NCI-H187 (cell line): ENCODE results near the gene USP35.

ENCODE experiments used
- DNase-seq, 2 experiments: peaks; one replicate each; lab custom pipeline; 2025; lab: John Stamatoyannopoulos, UW

USP35 gene

DNA sequence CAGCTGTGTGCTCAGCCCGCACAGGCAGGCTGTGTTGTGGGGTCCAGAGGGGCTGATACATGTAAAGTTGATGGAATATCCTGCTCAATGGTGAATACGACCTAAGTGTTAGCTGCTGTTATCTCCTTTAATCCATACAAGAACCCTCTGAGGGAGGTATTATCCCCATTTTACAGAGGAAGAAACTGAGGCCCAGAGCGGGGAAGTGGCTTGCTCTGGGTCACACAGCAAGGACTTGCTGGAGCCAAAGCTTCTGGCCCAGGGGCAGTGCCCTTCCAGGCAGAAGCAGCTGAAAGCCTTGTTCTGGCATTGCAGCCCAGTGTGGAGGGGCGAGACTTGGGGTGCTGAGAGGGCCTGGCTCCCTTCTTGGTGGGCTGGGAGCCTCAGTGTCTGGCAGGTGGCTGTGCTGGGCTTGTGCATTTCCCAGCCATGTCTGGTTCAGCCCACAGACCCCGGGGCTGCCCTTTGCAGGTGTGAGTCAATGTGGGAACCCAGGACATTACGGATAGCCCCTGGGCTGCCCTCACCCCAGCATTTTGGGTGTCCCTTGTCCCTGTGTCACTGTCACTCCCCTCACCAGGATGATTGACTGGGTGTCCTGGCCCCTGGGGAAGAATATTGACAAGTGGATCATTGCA lies 10.4 kb downstream of the USP35 start:
- DNase-seq: no peak

DNA sequence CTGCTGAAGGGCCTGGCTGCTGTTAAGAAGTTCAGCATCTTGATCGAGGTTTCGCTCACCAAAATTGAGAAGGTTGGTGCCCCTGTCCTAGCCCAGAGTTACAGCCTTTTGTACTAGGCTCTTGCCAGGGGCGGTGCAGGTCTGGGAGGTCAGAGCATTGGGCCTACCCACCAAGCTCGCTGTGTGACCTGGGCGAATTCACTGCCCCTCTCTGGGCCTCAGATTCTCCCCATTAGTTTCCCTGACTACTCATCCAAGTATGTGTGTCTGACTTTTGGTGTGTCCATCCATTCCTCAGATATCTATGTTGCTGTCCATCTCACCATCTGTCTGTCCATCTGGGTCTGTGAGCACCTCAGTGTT lies 10.9 kb downstream of the USP35 start:
- DNase-seq: no peak

DNA sequence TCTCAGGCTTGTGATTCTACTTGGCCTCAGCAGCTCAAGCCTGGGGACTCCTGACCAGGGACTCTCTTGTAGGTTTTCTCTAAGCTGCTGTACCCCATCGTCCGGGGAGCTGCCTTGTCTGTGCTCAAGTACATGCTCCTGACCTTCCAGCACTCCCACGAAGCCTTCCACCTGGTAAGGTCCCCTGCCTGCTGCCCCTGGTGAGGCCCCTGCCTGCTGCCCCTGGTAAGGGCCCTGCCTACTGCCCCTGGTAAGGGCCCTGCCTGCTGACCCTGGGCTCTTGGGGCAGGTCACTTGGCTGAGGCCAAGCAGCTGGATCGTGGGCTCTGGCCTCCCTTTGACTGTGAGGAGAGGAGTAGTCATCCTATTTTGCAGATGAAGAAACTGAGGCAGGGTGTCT lies 11.3 kb downstream of the USP35 start:
- no peak for DNase-seq

DNA sequence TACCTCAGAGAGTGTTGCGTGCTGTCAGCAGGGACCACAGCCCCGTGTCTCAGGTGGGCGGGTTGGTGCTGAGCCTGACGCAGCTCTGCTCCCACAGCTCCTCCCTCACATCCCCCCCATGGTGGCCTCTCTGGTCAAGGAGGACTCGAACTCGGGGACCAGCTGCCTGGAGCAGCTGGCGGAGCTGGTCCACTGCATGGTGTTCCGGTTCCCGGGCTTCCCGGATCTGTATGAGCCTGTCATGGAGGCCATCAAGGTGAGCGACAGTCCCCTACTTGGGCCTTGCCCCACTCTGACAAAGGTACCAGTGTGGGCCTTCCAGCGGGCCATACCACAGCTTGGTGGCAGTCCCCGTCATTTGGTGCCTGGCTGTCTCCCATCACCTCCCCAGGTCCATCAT lies 11.8 kb downstream of the USP35 start:
- no peak for DNase-seq

DNA sequence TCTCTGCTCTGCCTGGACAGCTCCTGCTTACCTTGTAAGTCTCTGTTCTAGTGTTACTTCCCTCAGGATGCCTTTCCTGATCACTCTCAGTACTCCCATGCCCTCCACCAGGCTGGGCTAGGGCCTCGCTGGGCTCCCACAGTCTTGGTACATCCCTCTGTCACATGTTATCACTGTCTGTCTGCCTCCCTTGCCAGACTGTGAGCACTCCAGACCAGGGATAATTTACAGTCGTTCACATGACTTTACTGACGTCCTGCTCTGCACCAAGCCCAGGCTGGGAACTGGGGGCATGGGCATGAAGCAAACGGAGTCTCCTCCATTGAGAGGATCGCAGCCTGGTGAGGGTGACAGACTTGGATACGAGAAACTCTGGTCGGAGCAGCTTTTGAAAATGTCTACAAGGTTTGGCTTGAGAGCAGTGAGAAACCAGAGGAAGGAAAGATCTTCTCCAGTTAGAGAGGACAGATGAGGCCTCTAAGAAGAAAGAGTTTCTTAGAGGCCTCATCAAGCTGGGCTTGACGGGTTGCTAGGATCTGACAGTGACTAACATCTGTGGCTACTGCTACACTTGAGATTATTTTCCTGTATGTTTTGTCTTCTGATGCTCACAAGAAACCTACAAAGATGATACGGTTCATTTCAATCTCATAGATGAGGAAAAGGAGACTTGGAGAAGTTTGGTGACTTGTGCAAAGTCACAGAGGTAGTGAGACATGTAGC lies 12.5 kb downstream of the USP35 start:
- DNase-seq: no peak

DNA sequence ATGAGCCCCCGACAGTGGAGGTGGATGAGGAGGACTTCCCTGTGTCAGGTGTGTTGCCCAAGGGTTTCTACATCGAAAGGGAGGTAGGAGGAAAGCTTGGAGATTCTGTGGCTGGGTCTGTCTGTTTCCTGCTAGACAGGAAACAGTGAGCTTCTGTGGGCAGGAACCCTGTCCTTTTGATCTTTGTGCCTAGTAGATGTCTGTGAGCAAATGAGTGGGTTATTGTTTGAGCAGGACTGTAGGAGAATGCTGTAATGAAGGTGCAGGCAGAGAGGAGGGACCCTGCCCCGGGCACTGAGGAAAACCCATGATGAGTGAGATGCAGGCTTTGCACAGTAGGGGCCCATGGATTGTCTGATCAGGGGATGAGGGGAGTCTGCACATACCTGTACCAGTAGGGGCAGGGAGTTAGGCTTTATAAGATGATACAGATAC lies 14.0 kb downstream of the USP35 start:
- DNase-seq: no peak

DNA sequence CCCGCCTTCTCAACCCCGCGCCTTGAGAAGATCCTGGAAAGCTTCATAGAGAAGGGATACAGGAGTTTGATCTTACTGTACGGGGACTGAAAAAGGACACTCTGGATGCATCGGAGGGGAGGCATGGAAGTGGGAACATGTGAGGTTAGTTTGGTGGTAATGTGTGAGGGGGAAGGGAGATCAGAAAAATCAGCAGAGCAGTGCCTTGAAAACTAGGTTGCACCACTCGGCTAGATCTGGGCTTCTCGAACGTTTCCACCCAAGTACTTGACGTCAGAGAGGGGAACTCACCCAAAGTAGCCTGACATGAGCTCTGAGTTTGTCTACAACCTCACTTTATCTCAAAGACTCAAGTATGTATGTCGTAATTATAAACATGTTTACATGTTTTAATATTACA lies 14.5 kb downstream of the USP35 start:
- DNase-seq: no peak

DNA sequence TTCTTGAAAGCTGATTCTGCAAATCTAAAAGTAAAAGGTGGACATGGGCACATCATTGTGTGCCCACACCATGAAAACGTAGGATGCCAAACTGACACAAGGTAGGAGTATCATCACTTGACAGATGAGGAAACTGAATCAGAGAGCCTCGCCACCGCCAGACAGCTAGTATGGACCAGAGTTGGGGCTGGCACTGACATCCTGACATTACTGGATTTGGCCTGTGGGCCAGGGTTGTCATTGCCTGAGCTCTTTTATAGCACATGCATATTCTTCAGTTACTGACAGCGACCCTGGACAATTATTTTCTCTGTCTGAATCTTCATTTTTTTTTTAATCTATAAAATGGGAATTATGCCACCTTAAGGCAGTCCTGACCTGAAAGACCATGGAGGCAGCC lies 16.5 kb downstream of the USP35 start:
- DNase-seq: no peak

DNA sequence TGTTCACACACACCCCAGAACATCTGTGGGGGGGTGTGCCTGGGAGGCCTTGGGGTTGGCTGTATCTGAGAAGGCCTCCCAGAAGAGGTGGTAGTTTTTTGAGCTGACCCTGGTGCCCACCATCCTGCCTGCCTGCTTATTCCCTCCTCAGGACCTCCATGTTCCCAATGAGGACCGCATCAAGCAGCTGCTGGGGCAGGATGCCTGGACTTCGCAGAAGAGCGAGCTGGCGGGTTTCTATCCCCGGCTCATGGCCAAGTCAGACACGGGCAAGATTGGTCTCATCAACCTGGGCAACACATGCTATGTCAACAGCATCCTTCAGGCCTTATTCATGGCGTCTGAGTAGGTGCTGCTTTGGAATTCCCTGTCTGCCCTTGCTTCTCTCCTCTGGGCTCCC lies 17.0 kb downstream of the USP35 start:
- DNase-seq: no peak

DNA sequence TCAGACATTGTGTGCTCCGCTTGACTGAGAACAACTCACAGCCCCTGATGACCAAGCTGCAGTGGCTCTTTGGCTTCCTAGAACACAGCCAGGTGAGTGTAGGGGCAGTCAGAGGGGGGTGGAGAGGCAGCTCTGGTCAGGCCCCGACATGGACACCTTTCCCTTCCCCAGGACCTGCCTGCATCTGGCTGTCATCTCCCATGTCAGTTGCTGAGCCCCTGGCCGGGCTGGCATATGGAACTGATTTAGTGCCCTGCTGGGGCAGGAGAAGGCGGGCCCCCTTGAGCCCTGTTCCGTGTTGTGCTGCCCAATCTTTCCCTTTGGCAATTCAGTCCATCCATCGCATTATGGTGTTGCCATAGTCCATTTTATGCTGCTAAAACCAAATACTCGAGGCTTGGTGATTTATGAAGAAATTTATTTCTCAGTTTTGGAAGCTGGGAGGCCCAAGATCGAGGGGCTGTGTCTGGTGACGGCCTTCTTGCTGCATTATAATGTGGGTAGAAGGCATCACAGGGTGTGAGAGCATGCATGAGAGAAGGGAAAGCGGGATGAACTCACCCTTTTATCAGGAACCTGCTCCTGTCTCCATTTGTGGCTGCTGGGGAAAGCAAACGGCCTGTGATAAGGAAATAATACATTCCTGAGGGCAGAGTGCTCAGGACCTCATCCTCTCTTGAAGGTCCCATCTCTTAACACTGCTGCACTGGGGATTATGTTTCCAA lies 19.0 kb downstream of the USP35 start:
- DNase-seq: no peak

DNA sequence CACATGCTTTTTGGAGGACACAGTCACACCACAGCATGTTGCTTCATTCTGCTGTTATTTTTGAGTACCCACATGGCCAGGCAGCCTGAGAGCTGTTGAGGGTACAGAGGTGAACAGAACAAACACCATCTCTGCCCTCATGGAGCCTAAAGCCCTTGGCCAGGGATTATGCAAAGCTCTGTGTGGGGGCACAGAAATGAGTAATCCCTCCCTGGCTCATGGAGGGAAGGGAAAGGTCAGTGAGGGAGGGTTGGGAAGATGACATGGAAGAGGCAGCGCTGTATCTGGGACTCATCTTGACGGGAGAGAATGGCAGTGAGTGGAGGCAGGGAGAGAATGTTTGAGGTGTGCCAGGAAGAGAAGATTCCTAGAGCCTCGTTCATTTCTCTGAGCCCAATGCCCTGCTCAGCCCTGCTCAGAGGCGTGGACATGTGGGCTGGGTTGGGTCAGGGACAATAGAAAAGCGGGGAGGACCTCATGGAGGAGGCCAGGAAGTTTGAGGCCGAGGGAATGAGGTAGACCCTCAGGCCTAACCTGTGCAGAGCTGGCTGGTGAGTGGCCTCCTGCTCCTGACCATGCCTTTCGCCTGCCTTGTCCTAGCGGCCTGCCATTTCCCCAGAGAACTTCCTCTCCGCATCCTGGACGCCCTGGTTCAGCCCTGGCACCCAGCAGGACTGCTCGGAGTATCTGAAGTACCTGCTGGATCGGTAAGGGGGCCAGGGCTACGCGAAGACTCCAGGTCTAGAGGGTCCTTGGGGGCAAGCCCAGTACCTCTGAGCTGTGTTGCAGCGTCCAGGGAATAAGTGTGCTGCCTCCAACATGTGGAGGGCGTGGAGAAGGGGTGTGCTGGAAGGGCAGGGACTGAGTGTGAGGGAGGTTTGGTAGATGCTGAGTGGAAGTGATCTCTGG lies 19.8 kb downstream of the USP35 start:
- no peak for DNase-seq

DNA sequence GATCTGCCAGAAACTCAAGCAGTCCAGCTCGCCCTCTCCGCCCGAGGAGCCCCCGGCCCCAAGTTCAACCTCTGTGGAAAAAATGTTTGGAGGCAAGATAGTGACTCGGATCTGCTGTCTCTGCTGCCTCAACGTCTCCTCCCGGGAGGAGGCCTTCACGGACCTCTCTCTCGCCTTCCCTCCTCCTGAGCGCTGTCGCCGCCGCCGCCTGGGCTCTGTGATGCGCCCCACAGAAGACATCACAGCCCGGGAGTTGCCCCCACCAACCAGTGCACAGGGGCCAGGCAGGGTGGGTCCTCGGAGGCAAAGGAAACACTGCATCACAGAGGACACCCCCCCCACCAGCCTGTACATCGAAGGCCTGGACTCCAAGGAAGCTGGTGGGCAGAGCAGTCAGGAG lies 20.8 kb downstream of the USP35 start:
- no peak for DNase-seq

DNA sequence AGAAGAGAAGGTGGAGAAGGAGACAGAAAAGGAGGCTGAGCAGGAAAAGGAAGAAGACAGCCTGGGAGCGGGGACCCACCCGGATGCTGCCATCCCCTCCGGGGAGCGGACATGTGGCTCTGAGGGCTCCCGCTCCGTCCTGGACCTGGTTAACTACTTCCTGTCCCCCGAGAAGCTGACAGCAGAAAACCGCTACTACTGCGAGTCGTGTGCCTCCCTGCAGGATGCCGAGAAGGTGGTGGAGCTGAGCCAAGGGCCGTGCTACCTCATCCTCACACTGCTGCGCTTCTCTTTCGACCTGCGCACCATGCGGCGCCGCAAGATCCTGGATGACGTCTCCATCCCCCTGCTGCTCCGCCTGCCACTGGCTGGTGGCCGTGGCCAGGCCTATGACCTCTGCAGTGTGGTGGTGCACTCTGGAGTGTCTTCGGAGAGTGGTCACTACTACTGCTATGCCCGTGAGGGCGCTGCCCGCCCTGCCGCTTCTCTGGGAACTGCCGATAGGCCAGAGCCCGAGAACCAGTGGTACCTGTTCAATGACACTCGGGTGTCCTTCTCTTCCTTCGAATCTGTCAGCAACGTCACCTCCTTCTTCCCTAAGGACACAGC lies 21.4 kb downstream of the USP35 start:
- no peak for DNase-seq

DNA sequence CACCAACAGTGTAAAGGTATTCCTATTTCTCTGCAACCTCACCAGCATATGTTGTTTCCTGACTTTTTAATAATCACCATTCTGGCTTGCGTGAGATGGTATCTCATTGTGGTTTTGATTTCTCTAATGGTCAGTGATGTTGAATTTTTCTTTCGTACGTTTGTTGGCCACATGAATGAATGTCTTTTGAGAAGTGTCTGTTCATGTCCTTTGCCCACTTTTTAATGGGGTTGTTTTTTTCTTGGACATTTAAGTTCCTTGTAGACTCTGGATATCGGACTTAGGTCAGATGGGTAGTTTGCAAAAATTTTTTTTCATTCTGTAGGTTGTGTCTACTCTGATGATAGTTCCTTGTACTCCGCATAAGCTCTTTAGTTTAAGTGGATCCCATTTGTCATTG lies 22.8 kb downstream of the USP35 start:
- no peak for DNase-seq

DNA sequence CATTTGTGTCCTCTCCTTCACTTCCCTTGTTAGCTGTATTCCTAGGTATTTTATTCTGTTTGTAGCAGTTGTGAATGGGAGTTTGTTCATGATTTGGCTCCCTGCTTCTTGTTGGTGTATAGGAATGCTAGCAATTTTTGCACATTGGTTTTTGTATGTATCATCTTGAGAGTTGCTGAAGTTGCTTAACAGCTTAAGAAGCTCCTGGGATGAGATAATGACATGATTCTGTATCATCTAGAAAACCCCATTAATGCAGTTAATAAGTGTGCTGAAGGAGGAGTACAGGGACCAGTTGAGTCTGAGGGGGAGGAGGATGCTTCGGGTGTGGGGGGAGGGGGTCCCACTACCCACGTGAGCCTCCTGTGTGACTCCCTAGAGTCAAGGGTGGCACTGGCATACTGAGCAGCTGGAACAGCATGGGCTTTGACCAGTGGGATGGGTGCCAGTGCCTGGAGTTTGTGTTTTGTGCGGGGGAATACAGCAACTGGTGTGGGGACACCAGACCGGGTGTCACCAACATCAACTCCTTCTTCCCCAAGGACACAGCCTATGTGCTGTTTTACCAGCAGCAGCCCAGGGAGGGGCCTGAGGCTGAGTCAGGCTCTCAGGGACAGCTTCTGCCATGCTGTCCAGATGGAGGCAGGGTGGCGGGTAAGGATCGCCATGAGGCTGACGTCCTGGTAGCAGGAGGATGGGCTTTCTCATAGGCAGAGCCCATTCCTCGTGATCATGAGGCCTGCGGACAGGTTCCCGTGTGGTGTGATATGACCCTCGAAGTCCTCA lies 24.1 kb downstream of the USP35 start:
- DNase-seq: no peak

DNA sequence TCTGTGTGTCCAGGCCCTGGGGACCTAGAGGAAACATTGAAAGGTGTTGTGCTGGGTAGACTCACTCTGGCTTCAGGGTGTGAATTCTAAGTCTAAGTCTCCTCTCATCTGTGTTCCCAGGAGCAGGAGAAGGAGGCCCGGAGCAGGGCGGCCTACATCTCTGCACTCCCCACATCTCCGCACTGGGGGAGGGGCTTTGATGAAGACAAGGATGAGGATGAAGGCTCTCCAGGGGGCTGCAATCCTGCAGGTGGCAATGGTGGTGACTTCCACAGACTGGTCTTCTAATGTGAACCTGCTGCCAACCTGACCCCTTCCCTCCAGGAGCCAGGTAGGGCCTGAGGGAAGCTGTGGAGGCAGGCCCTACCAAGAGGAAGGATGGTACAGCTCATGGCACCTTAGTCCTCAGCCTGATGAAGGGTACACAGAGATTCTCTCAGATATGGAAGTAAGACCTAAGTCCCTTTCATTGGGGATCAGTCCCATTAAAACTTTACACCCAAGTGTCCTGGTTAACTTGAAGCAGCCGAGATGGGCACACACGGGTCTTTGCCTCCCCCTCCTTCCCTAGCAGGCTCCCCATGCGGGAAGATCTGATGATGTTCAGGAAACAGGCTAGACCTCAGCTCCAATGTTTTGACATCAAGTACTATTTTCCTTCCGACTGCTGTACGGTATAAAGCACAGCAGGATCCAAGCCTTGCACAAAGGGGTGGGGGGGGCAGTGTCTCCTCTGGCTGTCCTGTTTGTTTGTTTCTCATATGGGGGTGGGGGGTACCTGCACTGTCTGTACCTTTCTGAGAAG lies 25.0 kb downstream of the USP35 start:
- no peak for DNase-seq

DNA sequence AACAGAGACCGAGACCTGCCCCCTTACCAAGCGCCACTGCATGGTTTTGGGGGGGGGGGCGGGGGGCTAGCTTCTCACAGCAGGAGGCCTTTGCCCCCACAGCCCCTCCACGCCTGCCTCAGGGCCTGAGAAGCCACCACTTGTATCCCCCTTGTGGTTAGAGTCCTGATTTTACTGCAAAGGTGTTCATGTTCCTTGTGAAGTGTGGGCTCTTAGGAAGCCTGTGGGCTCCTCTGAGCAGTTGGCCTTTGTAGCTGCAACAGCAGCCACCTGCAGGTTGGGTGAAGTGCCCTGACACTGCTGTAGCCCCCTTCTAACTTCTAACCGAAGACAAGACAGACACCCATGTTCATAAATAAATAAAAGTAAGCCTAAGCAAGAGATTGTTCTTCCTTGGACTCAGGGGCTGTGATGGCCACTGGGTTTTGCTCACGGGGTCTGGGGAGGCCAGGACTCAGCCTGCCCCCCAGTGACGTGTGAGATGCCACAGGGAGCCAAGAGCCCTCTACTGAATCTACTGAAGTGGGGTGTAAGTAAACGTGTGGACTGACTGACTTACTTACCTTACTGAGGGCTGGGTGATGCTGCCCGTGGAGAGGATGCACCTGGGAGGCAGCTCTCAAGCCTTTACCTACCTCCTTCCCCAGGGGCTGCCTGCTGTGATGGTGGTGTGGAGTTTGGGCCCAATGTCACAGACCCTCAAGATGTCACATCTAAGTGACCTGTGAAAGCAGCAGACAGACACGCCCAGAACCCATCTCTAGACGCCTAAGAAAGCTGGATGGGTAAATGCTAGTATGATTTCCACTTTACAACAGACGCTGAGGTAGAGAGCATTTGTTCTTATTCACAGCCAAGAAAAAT lies 25.8 kb downstream of the USP35 start:
- no peak for DNase-seq

DNA sequence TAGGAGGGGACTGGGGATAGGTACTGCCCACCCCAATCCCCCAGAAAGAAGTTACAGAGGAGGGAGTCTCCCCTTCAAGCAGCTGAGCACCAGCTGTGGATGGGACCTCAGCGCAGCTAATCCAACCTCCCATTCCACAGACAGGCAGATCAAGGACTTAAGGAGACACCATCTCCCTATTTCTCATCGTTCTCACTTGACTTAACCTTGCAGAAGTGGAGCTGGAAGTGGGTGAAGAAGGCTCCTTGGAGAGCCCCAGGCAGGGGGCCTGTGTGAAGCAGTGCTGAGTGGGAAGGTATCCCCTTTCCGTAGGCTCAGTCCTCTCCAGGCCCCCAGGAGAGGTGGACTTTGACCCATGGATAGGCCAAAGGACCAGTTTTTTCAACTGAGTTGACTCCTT lies 27.3 kb downstream of the USP35 start:
- DNase-seq: no peak

DNA sequence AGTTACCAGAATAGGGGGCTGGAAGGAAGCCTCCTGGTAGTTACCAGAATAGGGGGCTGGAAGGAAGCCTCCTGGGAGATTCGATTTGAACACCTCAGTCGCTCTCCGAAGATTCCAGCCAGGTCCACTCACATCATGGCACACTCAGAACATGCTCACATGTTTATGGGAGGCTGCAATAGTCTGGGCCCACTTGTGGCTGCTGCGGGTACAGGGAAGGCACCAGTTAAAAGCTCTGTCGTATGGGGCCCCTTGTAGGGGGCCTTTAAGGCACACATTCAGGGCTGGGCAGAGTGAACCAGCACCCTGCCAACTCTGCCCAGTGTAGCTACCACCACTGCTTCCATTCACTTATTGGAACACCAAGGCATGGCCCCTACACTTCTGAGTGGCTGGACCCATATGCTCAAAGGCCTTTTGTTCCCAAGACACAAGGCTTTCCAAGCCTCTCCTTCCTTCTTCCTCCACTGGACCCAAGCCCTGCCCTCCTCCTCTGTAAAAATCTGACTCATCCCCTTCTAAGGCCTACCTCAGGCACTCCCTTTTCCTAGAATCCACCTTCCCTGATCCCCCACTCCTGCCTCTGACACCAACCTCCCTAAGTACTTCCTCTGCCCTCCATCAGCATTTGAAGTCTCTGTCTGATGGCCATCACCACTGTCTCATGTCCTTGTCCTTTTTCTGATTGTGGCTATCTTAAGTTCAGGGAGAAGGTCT lies 28.0 kb downstream of the USP35 start:
- DNase-seq: no peak
